K562 (cell line): ENCODE results near the gene CMTM5. TPM values are rescaled to one million over a fixed set of nuclear protein-coding genes. Genes with fewer than 3 reads are reported as not detected.

Experiments
- ATAC-seq: fragments of 200-7000 bp; cut with Tn5 transposase; 3 replicates; pipeline ENCODE4 v1.9.1; 2020; ENCODE audit warnings: moderate library complexity
- BruUV-seq: library from RNA; stranded (reverse); fragments of 400-500 nt; replicated peaks from 2 replicates; lab custom pipeline; 2021; lab: Mats Ljungman, UMichigan
- CTCF ChIA-PET: fragments of 300-600 bp; formaldehyde crosslinking; extraction: SDS; loops from one replicate; lab custom pipeline; 2021; ENCODE audit warnings: low intra/inter-chr PET ratio; lab: Yijun Ruan, JAX
- POLR2A ChIA-PET: fragments of 300-600, 350-650 bp; sonication (Branson Sonifier 250); formaldehyde crosslinking; extraction: SDS; loops from one replicate; lab custom pipeline; 2021; ENCODE audit warnings: antibody characterized with exemption, inconsistent platforms; lab: Yijun Ruan, JAX
- DNase-seq, 4 experiments: peaks; one replicate each; pipeline versions ENCODE4 v3.0.0 to v3.0.0-alpha.2; 2011 to 2018; ENCODE audit warnings: low spot score in 3 of 4, mixed read lengths in 3 of 4; ENCODE audit errors: extremely low read depth in 1 of 4
- FAIRE-seq: peaks from 2 replicates; lab custom pipeline; 2011; peaks lifted over from hg19 to GRCh38; lab: Jason Lieb, UNC
- H2AFZ ChIP-seq: 2 replicates; pipeline ENCODE4 v1.6.0; 2011; ENCODE audit warnings: low read depth, low read length, control low read depth, inconsistent platforms
- H3K27ac ChIP-seq: fragments of 200-600 bp; 3 replicates; pipeline ENCODE4 v1.8.0; 2011; ENCODE audit warnings: low read depth, mild to moderate bottlenecking, control low read depth, inconsistent platforms, low read length, moderate library complexity, mixed read lengths; ENCODE audit errors: extremely low read depth
- H3K27me3 ChIP-seq, 2 experiments: fragments of 300-600 bp in 1 of 2; 2 replicates in 1 of 2; 3 replicates in 1 of 2; pipeline versions ENCODE4 v1.6.0 to v1.8.0; 2011; ENCODE audit warnings: inconsistent platforms in 2 of 2, low read length in 2 of 2, mild to moderate bottlenecking in 1 of 2, mixed read lengths in 1 of 2, moderate library complexity in 1 of 2; ENCODE audit not compliant: control insufficient read depth in 2 of 2, insufficient read depth in 2 of 2
- H3K36me3 ChIP-seq: fragments of 300-600 bp; 3 replicates; pipeline ENCODE4 v1.8.0; 2011; ENCODE audit warnings: mild to moderate bottlenecking, low read length, inconsistent platforms; ENCODE audit not compliant: control insufficient read depth, insufficient read depth
- H3K4me1 ChIP-seq, 2 experiments: fragments of 200-600 bp in 1 of 2; replicated peaks in 1 of 2; 2 replicates in 1 of 2; 3 replicates in 1 of 2; pipeline versions ENCODE4 v1.5.1 to v1.8.0; 2011; ENCODE audit warnings: inconsistent platforms in 2 of 2, low read length in 2 of 2, mild to moderate bottlenecking in 1 of 2, mixed read lengths in 1 of 2, moderate library complexity in 1 of 2; ENCODE audit not compliant: control insufficient read depth in 2 of 2, insufficient read depth in 2 of 2
- H3K4me2 ChIP-seq: 2 replicates; pipeline ENCODE4 v1.6.1; 2011; ENCODE audit warnings: low read length, control low read depth, inconsistent platforms, mixed read lengths; ENCODE audit not compliant: insufficient read depth
- H3K4me3 ChIP-seq: fragments of 200-600 bp; sonication (generic), shearing (Covaris generic); 2 replicates; pipeline ENCODE4 v1.5.1; 2016; ENCODE audit warnings: control low read depth, inconsistent platforms
- H3K79me2 ChIP-seq: fragments of 200-600 bp; 3 replicates; pipeline ENCODE4 v1.8.0; 2011; ENCODE audit warnings: low read length, inconsistent platforms; ENCODE audit not compliant: control insufficient read depth, insufficient read depth
- H3K9ac ChIP-seq, 2 experiments: 2 replicates each; pipeline versions ENCODE4 v1.6.0 to v1.6.1; 2011; ENCODE audit warnings: low read depth in 2 of 2, low read length in 2 of 2, control low read depth in 1 of 2, inconsistent platforms in 1 of 2, mild to moderate bottlenecking in 1 of 2, mixed read lengths in 1 of 2; ENCODE audit not compliant: insufficient read depth in 1 of 2
- H3K9me1 ChIP-seq: one replicate; pipeline ENCODE4 v1.6.0; 2011; ENCODE audit warnings: inconsistent platforms, mild to moderate bottlenecking, low read length, moderate library complexity; ENCODE audit not compliant: control insufficient read depth, insufficient read depth
- H3K9me3 ChIP-seq: replicated peaks from 2 replicates; pipeline ENCODE4 v1.5.1; 2011; ENCODE audit warnings: low read depth, low read length, inconsistent platforms; ENCODE audit not compliant: control insufficient read depth, insufficient read depth
- H4K20me1 ChIP-seq: replicated peaks from 2 replicates; pipeline ENCODE4 v1.6.1; 2011; ENCODE audit warnings: low read length, inconsistent platforms, mixed read lengths; ENCODE audit not compliant: control insufficient read depth, insufficient read depth
- ARID4B ChIP-seq: sonication (generic); formaldehyde crosslinking; IDR thresholded peaks from 2 replicates; pipeline ENCODE4 v1.8.0; 2022; ENCODE audit warnings: mild to moderate bottlenecking, missing genetic modification reagents
- E2F5 ChIP-seq: sonication (generic); formaldehyde crosslinking; IDR thresholded peaks from 2 replicates; pipeline ENCODE4 v1.8.0; 2022; ENCODE audit warnings: mild to moderate bottlenecking, missing genetic modification reagents
- HNRNPH1 ChIP-seq: fragments of 200-400 bp; formaldehyde crosslinking; optimal IDR thresholded peaks from 2 replicates; pipeline ENCODE3; 2017; ENCODE audit warnings: low read depth, mild to moderate bottlenecking, low read length, moderate library complexity
- MAFF ChIP-seq: IDR thresholded peaks from 2 replicates; pipeline ENCODE4 v1.6.1; 2012; ENCODE audit warnings: low read length, improper control_type of control experiment
- TCF7 ChIP-seq: sonication (generic); IDR thresholded peaks from 2 replicates; pipeline ENCODE4 v1.6.1; 2016; ENCODE audit warnings: antibody characterized with exemption, borderline replicate concordance
- ZNF253 ChIP-seq: fragments of 250-450 bp; sonication (Bioruptor Pico); conservative IDR thresholded peaks from 2 replicates; pipeline ENCODE4 v1.6.1; 2021; ENCODE audit warnings: mild to moderate bottlenecking
- WGBS: fragments of 100-300 bp; shearing (Covaris generic); methylation state at CpG from one replicate; pipeline ENCODE4 v1.1.6; 2016; ENCODE audit warnings: low coverage, mixed read lengths; ENCODE audit not compliant: insufficient coverage; ENCODE audit errors: missing lambda C conversion rate; 5-methylcytosine and 5-hydroxymethylcytosine counted together
- in situ Hi-C: fragments of 300-500 bp; cut with MboI; formaldehyde crosslinking; loops from 4 replicates; pipeline ENCODE4 v1.15.0; 2018; ENCODE audit warnings: inconsistent platforms, mixed read lengths
- intact Hi-C: fragments of 100-400 bp; cut with micrococcal nuclease; formaldehyde crosslinking; loops from 2 replicates; pipeline ENCODE4 v1.14.2; 2022
- polyA plus RNA-seq, 8 experiments: library from polyadenylated mRNA; depleted of rRNA in 4 of 8; stranded (reverse) in 5 of 8; unstranded in 3 of 8; fragments of >200 nt; fragmentation: Nextera tagmentation in 2 of 8; fragmentation: Illumina TruSeq in 1 of 8; extraction: Ambion mirVana in 2 of 8; extraction: Trizol in 1 of 8; gene quantifications; 2 replicates each; pipeline versions ENCODE4 v1.2.1 to v1.2.3, GENCODE V29; 2011 to 2014; ENCODE audit warnings: inconsistent platforms in 1 of 8, missing spikeins in 1 of 8
- total RNA-seq, 7 experiments: library from RNA; depleted of rRNA in 6 of 7; stranded (reverse); fragments of >200 nt in 6 of 7; fragmentation: Illumina TruSeq in 2 of 7; extraction: Trizol in 2 of 7; gene quantifications; 2 replicates each; pipeline versions ENCODE4 v1.2.1 to v1.2.3, GENCODE V29; 2011 to 2021; ENCODE audit warnings: low replicate concordance in 1 of 7

Gene CMTM5
- total and polyA plus RNA-seq, 9 of the 15 experiments (the other 6 are each of a cell fraction or from before 2014, with no cell fraction given), result 0.21 TPM; not detected in 8

GRCh38 chr14:23382731-23383440 is 6.0 kb downstream of the CMTM5 start (continued):
- no peak for TF ChIP-seq ARID4B (CRISPR knock-in tag)

- Histone ChIP-seq H3K4me3 (no peak overlapping the region), H4K20me1 (no peaks in the 10 kb centered on the region; the same call in 1 of the 2 replicates), H3K9me1 (no peaks in the 10 kb centered on the region), H2AFZ (no peak overlapping the region), H3K9ac (no peak overlapping the region), H3K27me3 (peaks cover 16 to 59% of the 10 kb centered on the region in 2 experiments; a peak in 4 of 5 replicates), H3K4me2 (no peak overlapping the region), H3K27ac (no peak overlapping the region), H3K4me1 (peaks cover 0 to 16% of the 10 kb centered on the region in 2 experiments; a peak in 2 of 5 replicates), H3K9me3 (no peaks in the 10 kb centered on the region), H3K79me2 (no peaks in the 10 kb centered on the region)
- intact Hi-C loops, result no loop called here
- BruUV-seq, result no TSS peak
- CTCF ChIA-PET, result no interaction called here
- no peak for FAIRE-seq
- POLR2A ChIA-PET, result interaction anchor here (0.7 to 1.6 kb wide), 5 partner anchors 10 to 1117 kb away, joined by 3 to 5 read pairs (median 5); no protein-coding TSS in a partner anchor
- no peak for DNase-seq
- in situ Hi-C loops, result loop anchor here (10.0 kb wide), 1 partner anchor 120 kb away; no protein-coding TSS in a partner anchor
- 14% methylated on average over 14 of the region's 29 CpGs for WGBS
- no peak for ATAC-seq
- TF ChIP-seq TCF7, result no peak
- TF ChIP-seq ZNF253 (CRISPR knock-in tag), result no peak
- no peak for TF ChIP-seq MAFF
- TF ChIP-seq HNRNPH1, result no peak
- TF ChIP-seq E2F5 (CRISPR knock-in tag), result no peak
- TF ChIP-seq, all 486 proteins: peak for 0
- H3K36me3 ChIP-seq, result no peaks in the 10 kb centered on the region
These were observed 7.7 kb downstream of the CMTM5 start for GRCh38 chr14:23384364-23385080.
